DMS 273 treated with DMSO at 0.1 percent for 48 hours (cell line): ENCODE data around the gene YEATS4.

Experiments
- DNase-seq: peaks from one replicate; lab custom pipeline; 2025; lab: John Stamatoyannopoulos, UW

The YEATS4 gene

DNA sequence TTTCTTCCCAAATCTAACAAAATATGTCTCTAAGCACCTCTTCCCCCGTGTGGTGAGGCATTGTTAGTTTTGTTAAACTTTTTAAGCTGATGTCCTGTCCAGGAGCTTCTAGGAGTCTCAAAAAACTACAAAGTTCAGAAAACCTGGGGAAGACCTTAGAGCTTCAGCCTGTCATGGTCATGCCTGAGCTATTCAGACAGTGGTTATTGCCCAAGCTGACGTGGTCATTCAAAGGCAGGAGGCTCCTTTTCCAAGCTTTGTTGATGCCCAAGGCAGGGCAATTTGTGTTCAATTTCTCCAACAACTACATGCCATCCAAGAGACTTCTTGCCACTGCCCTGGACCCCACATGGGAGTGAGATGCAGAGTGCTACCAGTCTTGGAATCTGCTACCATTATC, 17.1 kb upstream of the YEATS4 start:
- DNase-seq, result no peak

- no peak for DNase-seq
Measured at GRCh38 chr12:69343357-69343756, 16.2 kb upstream of the YEATS4 start.

DNA sequence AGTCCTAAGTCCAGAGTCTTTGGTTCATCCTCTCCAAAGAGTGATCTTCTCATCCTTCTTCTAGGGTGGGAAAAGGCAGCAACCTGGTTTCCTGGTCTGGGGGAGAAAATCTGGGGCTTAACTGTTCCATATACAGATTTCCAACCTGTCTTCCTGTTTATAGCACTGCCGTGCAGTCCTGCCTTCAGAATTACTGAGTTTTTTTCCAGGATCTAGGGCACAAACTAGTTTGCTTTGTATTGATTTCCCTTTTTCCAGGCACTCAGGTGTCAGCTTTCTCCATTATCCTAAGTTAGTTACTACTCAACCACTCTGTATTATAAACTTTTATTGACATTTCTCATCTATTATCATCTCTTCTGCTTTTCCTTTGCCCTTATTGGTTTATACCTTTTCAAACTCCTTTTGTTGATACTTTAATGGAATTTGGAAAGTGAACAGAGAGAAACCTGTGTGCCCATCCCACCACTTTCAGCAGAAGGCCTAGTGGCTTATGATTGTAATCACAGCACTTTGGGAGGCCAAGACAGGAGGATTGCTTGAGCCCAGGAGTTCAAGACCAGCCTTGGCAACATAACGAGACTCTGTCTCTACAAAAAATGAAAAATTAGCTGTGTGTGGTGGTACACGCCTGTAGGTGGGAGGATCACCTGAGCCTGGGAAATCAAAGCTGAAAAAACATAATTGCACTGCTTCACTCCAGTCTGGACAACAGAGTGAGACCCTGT, 15.5 kb upstream of the YEATS4 start:
- no peak for DNase-seq

GRCh38 chr12:69345077-69345476, 14.5 kb upstream of the YEATS4 start:
- no peak for DNase-seq

GRCh38 chr12:69345742-69346141, 13.8 kb upstream of the YEATS4 start:
- DNase-seq, result no peak

- no peak for DNase-seq
Measured at GRCh38 chr12:69348162-69348938, 11.2 kb upstream of the YEATS4 start, which contains the start of gene LYZ. TSS of gene LYZ (plus strand) at chr12:69348381. CDS start at chr12:69348409, 28 bp downstream.

- DNase-seq, result no peak
Measured at GRCh38 chr12:69350002-69350626, 9.4 kb upstream of the YEATS4 start.

DNA sequence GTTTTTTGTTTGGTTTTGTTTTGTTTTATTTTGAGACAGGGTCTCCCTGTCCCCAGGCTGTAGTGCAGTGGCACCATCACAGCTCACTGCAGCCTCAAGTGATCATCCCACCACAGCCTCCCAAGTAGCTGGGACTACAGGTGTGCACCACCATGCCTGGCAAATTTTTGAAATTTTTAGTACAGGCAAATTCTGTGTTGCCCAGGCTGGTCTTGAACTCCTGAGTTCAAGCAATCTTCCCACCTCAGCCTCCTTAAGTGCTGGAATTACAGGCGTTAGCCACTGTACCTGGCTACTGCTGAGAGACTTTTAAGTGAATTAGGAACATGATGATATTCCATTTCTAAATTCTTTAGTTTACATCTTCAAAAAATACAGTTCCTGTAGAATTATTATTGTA, 8.8 kb upstream of the YEATS4 start:
- DNase-seq, result no peak

- no peak for DNase-seq
Measured at GRCh38 chr12:69351462-69352236, 7.9 kb upstream of the YEATS4 start.

GRCh38 chr12:69352904-69353303, 6.6 kb upstream of the YEATS4 start:
- no peak for DNase-seq

DNA sequence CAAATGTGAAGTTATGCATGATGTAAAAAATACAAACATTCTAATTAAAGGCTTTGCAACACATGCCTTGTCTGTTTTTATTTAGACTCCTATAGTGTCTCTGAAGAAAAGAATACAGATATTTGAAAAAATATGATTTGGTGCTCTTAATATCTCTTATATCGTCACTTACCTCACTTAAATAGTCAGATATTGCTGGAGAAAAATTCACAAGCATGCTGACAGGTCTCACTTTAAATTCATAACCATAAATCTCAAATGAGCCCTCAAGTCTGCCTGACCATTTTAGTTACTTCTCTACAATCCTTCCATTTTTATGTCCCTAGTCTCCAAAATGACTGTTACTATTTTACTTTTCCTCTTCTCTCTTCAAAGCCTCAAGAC, 5.4 kb upstream of the YEATS4 start:
- no peak for DNase-seq

DNA sequence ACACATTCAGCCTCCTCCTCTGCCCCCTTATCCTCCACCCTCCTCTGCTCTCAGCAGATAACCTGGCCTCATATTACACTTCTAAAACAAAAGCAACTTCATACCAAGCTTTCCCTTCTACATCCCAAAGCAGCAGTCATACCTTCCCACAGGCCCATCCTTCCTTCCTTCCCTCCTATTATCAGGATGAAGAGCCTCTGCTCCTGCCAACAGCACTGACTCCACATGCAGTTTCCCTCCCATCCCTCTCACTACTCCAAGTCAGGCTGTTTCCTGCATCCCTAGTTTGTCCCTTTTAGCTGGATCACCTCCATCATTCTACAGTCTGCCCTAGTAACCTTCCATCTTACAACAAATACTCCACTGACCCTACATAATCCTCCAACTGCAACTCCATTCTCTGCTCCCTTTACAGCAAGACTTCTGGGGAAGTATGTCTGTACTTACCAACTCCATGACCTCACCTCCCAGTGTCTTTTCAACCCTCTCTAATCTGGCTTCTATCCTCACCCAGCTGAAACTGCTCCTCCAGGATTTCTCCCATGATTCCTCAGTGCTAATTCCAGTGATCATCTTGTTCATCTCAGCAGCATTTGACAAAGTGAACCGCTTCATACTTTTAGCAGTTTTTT, 4.9 kb upstream of the YEATS4 start:
- no peak for DNase-seq

- no peak for DNase-seq
Measured at GRCh38 chr12:69355363-69356028, 4.0 kb upstream of the YEATS4 start.

- no peak for DNase-seq
Measured at GRCh38 chr12:69360348-69360672, 767 bp downstream of the YEATS4 start.

DNA sequence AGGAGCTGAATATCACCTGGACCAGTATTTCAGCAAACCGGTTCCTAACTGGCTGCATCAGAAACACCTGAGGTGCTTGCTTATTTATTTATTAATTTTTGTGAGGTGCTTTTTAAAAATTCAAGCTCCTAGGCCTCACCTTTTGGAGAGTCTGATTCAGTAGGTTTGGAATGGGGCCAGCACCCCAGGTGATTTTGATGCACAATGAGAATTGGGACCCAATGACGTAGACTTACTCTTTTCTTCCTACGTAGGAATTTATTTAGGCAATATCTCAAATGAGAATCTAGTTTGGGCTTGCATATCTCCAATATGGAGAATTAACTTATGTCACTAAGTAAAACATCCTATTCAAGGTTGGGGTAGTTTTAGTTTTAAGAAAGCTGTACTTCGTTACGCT, 7.3 kb downstream of the YEATS4 start:
- no peak for DNase-seq

GRCh38 chr12:69368171-69368570, 8.6 kb downstream of the YEATS4 start:
- no peak for DNase-seq

DNA sequence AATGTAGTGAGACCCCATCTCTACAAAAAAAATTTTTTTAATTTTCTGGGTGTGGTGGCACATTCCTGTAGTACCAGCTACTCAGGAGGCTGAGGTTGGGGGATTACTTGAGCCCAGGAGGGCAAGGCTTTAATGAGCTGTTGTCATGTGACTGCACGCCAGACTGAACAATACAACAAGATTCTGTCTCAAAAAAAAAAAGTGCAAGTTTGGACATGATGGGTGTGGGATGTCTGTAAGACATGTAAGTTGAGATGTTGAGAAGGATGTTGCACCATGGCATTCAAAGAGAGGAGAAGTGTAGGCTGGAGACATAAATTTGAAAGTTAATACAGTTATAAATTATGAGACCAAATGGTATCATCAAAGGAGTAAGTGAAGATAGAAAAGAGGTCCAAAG, 23.5 kb downstream of the YEATS4 start:
- no peak for DNase-seq

DNA sequence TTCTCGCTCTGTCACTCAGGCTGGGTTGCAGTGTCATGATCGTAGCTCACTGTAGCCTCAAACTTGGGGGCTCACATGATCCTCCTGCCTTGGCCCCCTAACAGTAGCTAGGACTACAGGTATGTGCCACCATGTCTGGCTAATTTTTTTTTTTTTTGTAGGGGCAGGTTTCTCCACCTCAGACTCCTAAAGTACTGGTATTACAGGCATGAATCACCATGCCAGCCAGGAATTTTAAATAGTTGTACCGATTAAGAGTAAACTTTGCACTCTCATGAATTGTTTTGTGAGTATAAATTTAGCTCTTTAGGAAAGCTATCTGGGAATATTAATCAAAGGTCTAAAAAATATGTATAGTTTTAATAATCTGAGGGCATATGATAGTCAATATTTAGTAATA, 25.5 kb downstream of the YEATS4 start:
- DNase-seq, result no peak

DNA sequence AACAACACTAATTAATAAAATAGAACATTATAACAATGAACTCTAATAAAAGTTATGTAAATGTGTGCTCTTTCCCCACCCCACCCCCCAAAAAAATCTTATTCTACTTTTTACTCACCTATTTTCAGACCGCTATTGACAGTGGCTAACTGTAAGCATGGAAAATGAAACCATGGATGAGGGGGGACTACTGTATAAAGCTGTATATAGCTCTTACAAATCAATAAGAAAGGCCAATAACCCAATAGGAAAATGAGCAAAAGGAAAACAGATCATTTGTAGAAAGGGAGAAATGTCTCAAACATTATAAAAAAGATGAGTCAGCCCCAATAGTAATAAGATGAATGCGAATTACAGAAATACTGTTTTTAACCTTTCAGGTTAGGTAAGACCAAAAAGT, 27.4 kb downstream of the YEATS4 start:
- DNase-seq, result no peak

- DNase-seq, result peak; percentile 2
Measured at GRCh38 chr12:69388371-69388770, 28.8 kb downstream of the YEATS4 start.

DNA sequence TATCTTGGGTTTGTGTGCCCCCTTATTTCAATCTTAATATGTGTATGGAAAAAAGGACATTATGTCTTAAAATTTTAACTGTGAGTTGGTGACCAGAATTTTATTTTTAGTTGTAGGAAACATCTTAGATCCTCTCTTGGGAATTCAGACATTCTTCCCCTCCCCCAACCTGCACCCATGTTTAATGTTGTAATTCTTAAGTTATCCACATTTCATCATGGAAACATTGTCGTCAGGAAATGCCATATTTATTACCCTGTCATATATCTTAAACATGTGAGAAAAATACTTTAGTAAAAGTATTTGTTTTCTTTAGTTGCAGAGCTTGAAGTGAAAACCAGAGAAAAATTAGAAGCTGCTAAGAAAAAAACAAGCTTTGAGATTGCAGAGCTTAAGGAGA, 30.3 kb downstream of the YEATS4 start:
- DNase-seq, result no peak
